OCI-LY7 (cell line): ENCODE results near the gene TMED7. TPM values are rescaled to one million over a fixed set of nuclear protein-coding genes. Genes with fewer than 3 reads are reported as not detected.

Source experiments
- BruUV-seq: library from RNA; stranded (reverse); fragments of 400-500 nt; replicated peaks from 2 replicates; lab custom pipeline; 2021; lab: Mats Ljungman, UMichigan
- CTCF ChIA-PET: fragments of 300-600 bp; sonication (Branson Sonifier 250); formaldehyde crosslinking; loops from one replicate; lab custom pipeline; 2022; ENCODE audit warnings: antibody characterized with exemption; ENCODE audit not compliant: unreplicated experiment; lab: Charles Lee
- POLR2A ChIA-PET: fragments of 300-600 bp; sonication (Branson Sonifier 250); formaldehyde crosslinking; loops from one replicate; lab custom pipeline; 2022; ENCODE audit warnings: antibody characterized with exemption; lab: Charles Lee
- DNase-seq: peaks from one replicate; pipeline ENCODE4 v3.0.0-alpha.2; 2015; ENCODE audit warnings: low spot score
- H2AFZ ChIP-seq: fragments of 200-600 bp; sonication (generic), shearing (Covaris generic); 2 replicates; pipeline ENCODE4 v1.6.1; 2014; ENCODE audit warnings: mild to moderate bottlenecking, antibody characterized with exemption, low read length, moderate library complexity
- H3K27ac ChIP-seq: fragments of 200-600 bp; sonication (generic); 2 replicates; pipeline ENCODE4 v1.5.1; 2014; ENCODE audit warnings: mixed run types, low read depth, mild to moderate bottlenecking, moderate library complexity, low read length, inconsistent platforms; ENCODE audit not compliant: poor library complexity, severe bottlenecking
- H3K36me3 ChIP-seq: fragments of 200-600 bp; sonication (generic); 2 replicates; pipeline ENCODE4 v1.6.1; 2014; ENCODE audit warnings: mild to moderate bottlenecking, antibody characterized with exemption, low read length, moderate library complexity, mixed read lengths; ENCODE audit not compliant: insufficient read depth
- H3K4me1 ChIP-seq: fragments of 200-600 bp; sonication (generic); 2 replicates; pipeline ENCODE4 v1.5.1; 2014; ENCODE audit warnings: mild to moderate bottlenecking, low read length; ENCODE audit not compliant: insufficient read depth, poor library complexity, severe bottlenecking
- H3K4me2 ChIP-seq: fragments of 200-600 bp; sonication (generic); 2 replicates; pipeline ENCODE4 v1.6.1; 2014; ENCODE audit warnings: mild to moderate bottlenecking, low read length
- H3K4me3 ChIP-seq: fragments of 200-600 bp; sonication (generic); 2 replicates; pipeline ENCODE4 v1.5.1; 2014; ENCODE audit warnings: mild to moderate bottlenecking, low read depth, low read length; ENCODE audit not compliant: poor library complexity, severe bottlenecking
- H3K79me2 ChIP-seq: fragments of 200-600 bp; sonication (generic); 2 replicates; pipeline ENCODE4 v1.6.1; 2016; ENCODE audit warnings: low read depth, mild to moderate bottlenecking, low read length, moderate library complexity, mixed read lengths; ENCODE audit not compliant: insufficient read depth
- H3K9me2 ChIP-seq: fragments of 200-600 bp; sonication (generic); 2 replicates; pipeline ENCODE4 v1.6.1; 2016; ENCODE audit warnings: mild to moderate bottlenecking, low read length, mixed read lengths; ENCODE audit not compliant: insufficient read depth
- H3K9me3 ChIP-seq: fragments of 200-600 bp; sonication (generic); 2 replicates; pipeline ENCODE4 v1.6.1; 2014; ENCODE audit warnings: mild to moderate bottlenecking, mixed run types, low read length, mixed read lengths
- H4K20me1 ChIP-seq: fragments of 200-600 bp; sonication (generic); 2 replicates; pipeline ENCODE4 v1.6.1; 2014; ENCODE audit warnings: mild to moderate bottlenecking, antibody characterized with exemption, low read length, moderate library complexity, mixed read lengths; ENCODE audit not compliant: insufficient read depth
- CTCF ChIP-seq: fragments of 200-600 bp; sonication (generic); conservative IDR thresholded peaks from 2 replicates; pipeline ENCODE4 v1.5.1; 2014; ENCODE audit warnings: mild to moderate bottlenecking, antibody characterized with exemption, low read length, moderate library complexity, mixed read lengths
- EZH2phosphoT487 ChIP-seq: fragments of 200-600 bp; sonication (generic); IDR thresholded peaks from 2 replicates; pipeline ENCODE4 v1.6.1; 2018; ENCODE audit warnings: low read depth, borderline replicate concordance, mild to moderate bottlenecking, mixed run types, antibody characterized with exemption, low read length, moderate library complexity, mixed read lengths
- intact Hi-C: fragments of 100-400 bp; cut with micrococcal nuclease; formaldehyde crosslinking; loops from one replicate; pipeline ENCODE4 v1.10.0; 2022; ENCODE audit not compliant: unreplicated experiment
- total RNA-seq, 2 experiments: library from RNA; depleted of rRNA in 1 of 2; stranded (reverse); fragments of >200 nt in 1 of 2; shearing (Covaris generic) in 1 of 2; gene quantifications; 2 replicates each; pipeline ENCODE4 v1.2.3, GENCODE V29; 2014 to 2022

Gene TMED7
- total RNA-seq, 2 experiments from 2014 or later, result 35.8 to 55.1 TPM

- no peak overlapping the region for H3K4me3 ChIP-seq
- H3K9me3 ChIP-seq, result 0 out of 2 replicates have a peak, but pooled peaks cover 3% of the 10 kb centered on the region
- ChIA-PET POLR2A (no interaction called here), CTCF (no interaction called here)
- intact Hi-C loops, result no loop called here
- no peaks in the 10 kb centered on the region for H3K79me2 ChIP-seq
- H3K36me3 ChIP-seq, result no peaks in the 10 kb centered on the region
- TF ChIP-seq CTCF, result no peak
- TF ChIP-seq EZH2phosphoT487, result no peak
- DNase-seq, result no peak
- no peak overlapping the region for H3K27ac ChIP-seq
- no peak overlapping the region for H2AFZ ChIP-seq
- no peaks in the 10 kb centered on the region for H3K4me1 ChIP-seq
- H4K20me1 ChIP-seq, result no peaks in the 10 kb centered on the region
- no peaks in the 10 kb centered on the region for H3K9me2 ChIP-seq
- no peak overlapping the region for H3K4me2 ChIP-seq
- BruUV-seq, result no TSS peak
These were observed 46.6 kb downstream of the TMED7 start for GRCh38 chr5:115579216-115579615.

- H3K79me2 ChIP-seq, result no peaks in the 10 kb centered on the region
- H3K4me3 ChIP-seq, result no peak overlapping the region
- ChIA-PET CTCF (no interaction called here), POLR2A (no interaction called here)
- no peak for TF ChIP-seq EZH2phosphoT487
- TF ChIP-seq CTCF, result no peak
- H3K4me2 ChIP-seq, result no peak overlapping the region
- no peak overlapping the region for H2AFZ ChIP-seq
- H3K9me3 ChIP-seq, result 0 out of 2 replicates have a peak, but pooled peaks cover 3% of the 10 kb centered on the region
- H4K20me1 ChIP-seq, result no peaks in the 10 kb centered on the region
- no peaks in the 10 kb centered on the region for H3K36me3 ChIP-seq
- H3K4me1 ChIP-seq, result no peaks in the 10 kb centered on the region
- BruUV-seq, result no TSS peak
- no peak for DNase-seq
- intact Hi-C loops, result no loop called here
- H3K9me2 ChIP-seq, result no peaks in the 10 kb centered on the region
- H3K27ac ChIP-seq, result no peak overlapping the region
These were observed 47.2 kb downstream of the TMED7 start for GRCh38 chr5:115578657-115579056.

GRCh38 chr5:115577741-115578140 is 48.1 kb downstream of the TMED7 start:
- intact Hi-C loops, result no loop called here
- DNase-seq, result no peak
- no peaks in the 10 kb centered on the region for H3K9me2 ChIP-seq
- H3K4me2 ChIP-seq, result no peak overlapping the region
- H3K9me3 ChIP-seq, result 0 out of 2 replicates have a peak, but pooled peaks cover 3% of the 10 kb centered on the region
- no TSS peak for BruUV-seq
- H3K79me2 ChIP-seq, result no peaks in the 10 kb centered on the region
- H3K36me3 ChIP-seq, result no peaks in the 10 kb centered on the region
- H4K20me1 ChIP-seq, result no peaks in the 10 kb centered on the region
- H3K27ac ChIP-seq, result no peak overlapping the region
- no peak overlapping the region for H2AFZ ChIP-seq
- TF ChIP-seq EZH2phosphoT487 (no peak), CTCF (no peak)
- POLR2A ChIA-PET, result interaction anchor here (0.7 to 2.0 kb wide), 5 partner anchors 11 to 375 kb away, joined by 3 to 8 read pairs (median 3); no protein-coding TSS in a partner anchor
- CTCF ChIA-PET, result no interaction called here
- no peak overlapping the region for H3K4me3 ChIP-seq
- H3K4me1 ChIP-seq, result no peaks in the 10 kb centered on the region
